Osteocyte (in vitro differentiated cells): ENCODE measurements around the gene TEX29. TPM values are rescaled to one million over a fixed set of nuclear protein-coding genes. Genes with fewer than 3 reads are reported as not detected.

Experiments used
- DNase-seq: peaks from one replicate; pipeline ENCODE4 v3.0.0; 2021; ENCODE audit warnings: mixed read lengths; ENCODE audit not compliant: unreplicated experiment; ENCODE audit errors: extremely low spot score
- H3K27ac Mint-ChIP-seq: one replicate; pipeline ENCODE4 v1.8.0; 2021; ENCODE audit warnings: mild to moderate bottlenecking, mixed read lengths; ENCODE audit not compliant: unreplicated experiment
- H3K27me3 Mint-ChIP-seq: one replicate; pipeline ENCODE4 v1.8.0; 2021; ENCODE audit warnings: mixed read lengths; ENCODE audit not compliant: unreplicated experiment
- H3K36me3 Mint-ChIP-seq: one replicate; pipeline ENCODE4 v1.8.0; 2021; ENCODE audit warnings: mixed read lengths; ENCODE audit not compliant: unreplicated experiment
- H3K4me1 Mint-ChIP-seq: one replicate; pipeline ENCODE4 v1.8.0; 2021; ENCODE audit warnings: mixed read lengths; ENCODE audit not compliant: unreplicated experiment
- H3K4me3 Mint-ChIP-seq: one replicate; pipeline ENCODE4 v1.8.0; 2021; ENCODE audit warnings: mild to moderate bottlenecking, moderate library complexity, mixed read lengths; ENCODE audit not compliant: unreplicated experiment
- H3K9me3 Mint-ChIP-seq: one replicate; pipeline ENCODE4 v1.8.0; 2021; ENCODE audit warnings: mixed read lengths; ENCODE audit not compliant: unreplicated experiment
- total RNA-seq: library from RNA; stranded (reverse); gene quantifications from 2 replicates; pipeline ENCODE4 v1.2.1, GENCODE V29; 2021
- TF ChIP-seq, protein P1 (sequence below): fragments of 200-600 bp; sonication (generic); IDR thresholded peaks from 2 replicates; pipeline ENCODE4 v1.5.0; 2021; ENCODE audit warnings: antibody characterized with exemption, mild to moderate bottlenecking, moderate library complexity

Gene TEX29
- total RNA-seq, 1 donor from 2014 or later: 1.9 TPM

DNA sequence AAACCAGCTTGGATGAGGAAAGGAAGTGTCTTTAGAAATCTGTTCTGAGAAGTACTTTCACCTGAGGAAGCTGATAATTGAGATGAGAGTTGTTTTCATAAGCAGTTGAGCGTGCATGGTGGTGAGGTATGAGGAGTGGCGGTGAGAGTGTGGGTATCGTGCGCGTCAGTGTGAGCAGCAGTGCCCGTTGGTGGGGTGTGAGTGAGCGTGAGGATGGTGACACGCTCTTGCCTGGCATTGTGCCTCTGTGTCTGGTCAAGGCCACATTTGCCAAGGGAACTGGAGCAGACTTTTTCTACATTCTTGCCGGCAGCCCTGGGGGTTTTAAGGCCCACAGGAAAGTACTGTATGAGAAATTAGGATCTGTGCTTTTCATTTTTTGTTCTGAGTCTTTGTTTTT, 36.5 kb upstream of the TEX29 start:
- Mint-ChIP-seq H3K36me3 (peaks cover 50% of the 10 kb centered on the region), H3K9me3 (no peaks in the 10 kb centered on the region), H3K27me3 (no peaks in the 10 kb centered on the region), H3K27ac (peak overlapping the region; percentile 67), H3K4me1 (peaks cover 37% of the 10 kb centered on the region), H3K4me3 (no peak overlapping the region)
- peak; percentile 21 for DNase-seq
- TF ChIP-seq, protein P1, sequence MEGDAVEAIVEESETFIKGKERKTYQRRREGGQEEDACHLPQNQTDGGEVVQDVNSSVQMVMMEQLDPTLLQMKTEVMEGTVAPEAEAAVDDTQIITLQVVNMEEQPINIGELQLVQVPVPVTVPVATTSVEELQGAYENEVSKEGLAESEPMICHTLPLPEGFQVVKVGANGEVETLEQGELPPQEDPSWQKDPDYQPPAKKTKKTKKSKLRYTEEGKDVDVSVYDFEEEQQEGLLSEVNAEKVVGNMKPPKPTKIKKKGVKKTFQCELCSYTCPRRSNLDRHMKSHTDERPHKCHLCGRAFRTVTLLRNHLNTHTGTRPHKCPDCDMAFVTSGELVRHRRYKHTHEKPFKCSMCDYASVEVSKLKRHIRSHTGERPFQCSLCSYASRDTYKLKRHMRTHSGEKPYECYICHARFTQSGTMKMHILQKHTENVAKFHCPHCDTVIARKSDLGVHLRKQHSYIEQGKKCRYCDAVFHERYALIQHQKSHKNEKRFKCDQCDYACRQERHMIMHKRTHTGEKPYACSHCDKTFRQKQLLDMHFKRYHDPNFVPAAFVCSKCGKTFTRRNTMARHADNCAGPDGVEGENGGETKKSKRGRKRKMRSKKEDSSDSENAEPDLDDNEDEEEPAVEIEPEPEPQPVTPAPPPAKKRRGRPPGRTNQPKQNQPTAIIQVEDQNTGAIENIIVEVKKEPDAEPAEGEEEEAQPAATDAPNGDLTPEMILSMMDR: no peak

DNA sequence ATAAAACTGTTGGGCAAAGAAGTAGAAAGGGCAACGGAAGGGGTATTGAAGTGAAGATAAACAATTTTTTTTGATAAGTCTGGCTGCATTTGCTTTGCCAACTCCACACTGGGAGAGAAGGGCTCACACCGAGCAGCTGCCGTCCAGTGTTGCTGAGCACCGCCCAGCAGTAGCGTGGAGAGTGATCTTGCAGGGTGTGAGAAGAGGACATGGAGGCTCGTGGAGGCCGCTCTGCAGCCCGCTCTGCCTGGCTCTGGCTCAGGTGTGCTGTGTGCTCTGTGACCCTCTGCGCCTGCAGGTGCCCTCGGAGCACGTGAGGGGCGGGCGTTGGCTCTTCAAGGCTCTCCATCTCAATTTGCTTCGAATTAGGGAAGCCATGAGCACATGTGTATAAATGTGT, 35.9 kb upstream of the TEX29 start:
- peak; percentile 73 for DNase-seq
- peak overlapping the region; percentile 3 for H3K27ac Mint-ChIP-seq
- peaks cover 34% of the 10 kb centered on the region for H3K4me1 Mint-ChIP-seq
- TF ChIP-seq, protein P1: no peak
- no peaks in the 10 kb centered on the region for H3K27me3 Mint-ChIP-seq
- H3K36me3 Mint-ChIP-seq: peaks cover 55% of the 10 kb centered on the region
- H3K9me3 Mint-ChIP-seq: no peaks in the 10 kb centered on the region
- no peak overlapping the region for H3K4me3 Mint-ChIP-seq

GRCh38 chr13:111286162-111286561, 34.3 kb upstream of the TEX29 start:
- H3K27me3 Mint-ChIP-seq: no peaks in the 10 kb centered on the region
- no peak overlapping the region for H3K27ac Mint-ChIP-seq
- no peak overlapping the region for H3K4me3 Mint-ChIP-seq
- peaks cover 61% of the 10 kb centered on the region for H3K36me3 Mint-ChIP-seq
- peaks cover 19% of the 10 kb centered on the region for H3K4me1 Mint-ChIP-seq
- H3K9me3 Mint-ChIP-seq: no peaks in the 10 kb centered on the region
- DNase-seq: no peak
- TF ChIP-seq, protein P1: no peak

- Mint-ChIP-seq H3K4me1 (peaks cover 14% of the 10 kb centered on the region), H3K9me3 (no peaks in the 10 kb centered on the region), H3K36me3 (peaks cover 61% of the 10 kb centered on the region), H3K27ac (no peak overlapping the region), H3K4me3 (no peak overlapping the region), H3K27me3 (no peaks in the 10 kb centered on the region)
- TF ChIP-seq, protein P1: no peak
- no peak for DNase-seq
These were observed 33.7 kb upstream of the TEX29 start for GRCh38 chr13:111286749-111287148.

GRCh38 chr13:111287201-111287600, 33.2 kb upstream of the TEX29 start:
- TF ChIP-seq, protein P1: no peak
- no peak overlapping the region for H3K27ac Mint-ChIP-seq
- no peak overlapping the region for H3K4me3 Mint-ChIP-seq
- peaks cover 65% of the 10 kb centered on the region for H3K36me3 Mint-ChIP-seq
- H3K9me3 Mint-ChIP-seq: no peaks in the 10 kb centered on the region
- H3K4me1 Mint-ChIP-seq: peaks cover 9% of the 10 kb centered on the region
- DNase-seq: no peak
- no peaks in the 10 kb centered on the region for H3K27me3 Mint-ChIP-seq
